ENCODE measurements around the gene ALKBH8. TPM values are rescaled to one million over a fixed set of nuclear protein-coding genes. Genes with fewer than 3 reads are reported as not detected.
"Not testable (repeated sequence)": the region's sequence is repeated elsewhere in the genome, so short reads cannot be mapped to it uniquely, and the experiment has no call there.

The ALKBH8 gene
- total RNA-seq, 1 donor from 2014 or later: 6.4 TPM

DNA sequence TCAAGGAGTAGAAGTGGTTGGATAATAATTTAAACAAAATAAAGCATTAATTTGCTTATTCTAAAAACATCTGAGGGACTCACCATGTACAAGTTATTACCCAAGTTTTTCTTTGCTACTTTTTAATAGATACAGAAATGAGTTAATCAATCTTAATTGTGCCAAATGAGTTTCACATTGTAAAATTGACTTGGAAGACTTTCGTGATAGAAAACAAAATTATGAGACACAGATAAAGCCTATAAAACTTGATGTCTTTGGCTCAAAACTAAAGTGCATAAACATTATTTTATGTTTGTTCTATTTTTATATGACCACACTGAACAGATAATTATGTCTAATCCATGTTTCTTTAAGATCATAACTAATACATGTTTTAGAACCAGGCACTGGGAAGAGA is 97.8 kb downstream of the ALKBH8 start:
- peaks cover 5% of the 10 kb centered on the region for H3K36me3 Mint-ChIP-seq (ENCODE audit: unreplicated experiment)
- no peaks in the 10 kb centered on the region for H3K27me3 Mint-ChIP-seq (ENCODE audit: unreplicated experiment)
- no peaks in the 10 kb centered on the region for H3K9me3 Mint-ChIP-seq (ENCODE audit: unreplicated experiment)
- no peak overlapping the region for H3K4me3 Mint-ChIP-seq (ENCODE audit: unreplicated experiment)
- no peak for DNase-seq
- no peak overlapping the region for H3K27ac Mint-ChIP-seq (ENCODE audit: unreplicated experiment)
- no peaks in the 10 kb centered on the region for H3K4me1 Mint-ChIP-seq (ENCODE audit: low read depth, unreplicated experiment)
- TF ChIP-seq, protein P1, sequence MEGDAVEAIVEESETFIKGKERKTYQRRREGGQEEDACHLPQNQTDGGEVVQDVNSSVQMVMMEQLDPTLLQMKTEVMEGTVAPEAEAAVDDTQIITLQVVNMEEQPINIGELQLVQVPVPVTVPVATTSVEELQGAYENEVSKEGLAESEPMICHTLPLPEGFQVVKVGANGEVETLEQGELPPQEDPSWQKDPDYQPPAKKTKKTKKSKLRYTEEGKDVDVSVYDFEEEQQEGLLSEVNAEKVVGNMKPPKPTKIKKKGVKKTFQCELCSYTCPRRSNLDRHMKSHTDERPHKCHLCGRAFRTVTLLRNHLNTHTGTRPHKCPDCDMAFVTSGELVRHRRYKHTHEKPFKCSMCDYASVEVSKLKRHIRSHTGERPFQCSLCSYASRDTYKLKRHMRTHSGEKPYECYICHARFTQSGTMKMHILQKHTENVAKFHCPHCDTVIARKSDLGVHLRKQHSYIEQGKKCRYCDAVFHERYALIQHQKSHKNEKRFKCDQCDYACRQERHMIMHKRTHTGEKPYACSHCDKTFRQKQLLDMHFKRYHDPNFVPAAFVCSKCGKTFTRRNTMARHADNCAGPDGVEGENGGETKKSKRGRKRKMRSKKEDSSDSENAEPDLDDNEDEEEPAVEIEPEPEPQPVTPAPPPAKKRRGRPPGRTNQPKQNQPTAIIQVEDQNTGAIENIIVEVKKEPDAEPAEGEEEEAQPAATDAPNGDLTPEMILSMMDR (IDR thresholded peaks at IDR 0.05; ENCODE audit: partially characterized antibody, unreplicated experiment): no peak

DNA sequence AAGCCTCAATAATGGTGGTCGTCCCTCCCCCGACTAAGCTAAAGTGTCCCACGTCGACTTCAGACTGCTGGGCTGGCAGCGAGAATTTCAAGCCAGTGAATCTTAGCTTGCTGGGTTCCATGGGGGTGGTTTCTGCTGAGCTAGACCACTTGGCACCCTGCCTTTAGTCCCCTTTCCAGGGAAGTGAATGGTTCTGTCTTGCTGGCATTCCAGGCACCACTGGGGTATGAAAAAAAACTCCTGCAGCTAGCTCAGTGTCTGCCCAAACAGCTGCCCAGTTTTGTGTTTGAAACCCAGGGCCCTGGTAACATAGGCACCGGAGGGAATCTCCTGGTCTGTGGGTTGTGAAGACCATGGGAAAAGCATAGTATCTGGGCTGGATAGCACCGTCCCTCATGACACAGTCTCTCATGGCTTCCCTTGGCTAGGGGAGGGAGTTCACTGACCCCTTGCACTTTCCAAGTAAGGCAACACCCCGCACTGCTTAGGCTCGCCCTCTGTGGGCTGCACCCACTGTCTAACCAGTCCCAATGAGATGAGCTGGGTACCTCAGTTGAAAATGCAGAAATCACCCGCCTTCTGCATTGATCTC is 99.2 kb downstream of the ALKBH8 start:
- not testable (repeated sequence) for H3K9me3 Mint-ChIP-seq (ENCODE audit: unreplicated experiment); H3K4me1 Mint-ChIP-seq (ENCODE audit: low read depth, unreplicated experiment)

DNA sequence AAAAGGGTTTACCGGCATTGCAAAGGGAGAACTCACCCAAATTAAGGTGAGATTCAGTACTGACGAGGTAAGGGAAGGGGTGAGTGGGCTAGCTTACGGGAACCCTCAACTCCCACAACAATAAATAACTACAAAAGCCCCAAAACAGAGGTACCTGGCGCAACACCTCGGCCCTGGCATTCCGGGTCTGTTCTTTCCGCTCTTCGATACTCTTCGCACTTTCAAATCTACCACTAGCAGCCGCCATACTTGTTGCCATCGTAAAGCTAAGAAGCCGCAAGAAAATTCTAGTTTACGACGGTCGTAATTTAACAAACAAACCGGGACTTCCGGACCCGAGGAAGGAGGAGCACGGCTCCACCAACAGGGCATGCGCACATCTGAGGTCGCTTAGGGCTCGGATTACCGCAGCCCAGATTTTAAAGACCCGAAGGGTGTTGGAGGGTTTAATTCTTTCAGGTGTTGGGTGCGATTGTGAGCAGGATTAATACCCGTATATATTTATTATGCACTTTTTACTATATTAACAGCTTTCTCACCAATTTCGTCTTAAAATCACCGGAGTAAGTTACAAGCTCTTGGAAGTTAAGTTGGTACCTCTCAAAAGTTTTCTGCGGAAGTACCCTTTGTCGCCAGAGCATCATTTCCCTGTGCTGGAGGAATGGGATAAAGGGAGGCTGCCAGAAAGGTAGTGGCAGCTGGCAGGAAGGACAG is 107.8 kb downstream of the ALKBH8 start, which contains the start of gene CWF19L2:
TSS of gene CWF19L2 (minus strand) at position 268 of the 714 bp plus-strand sequence. CDS start at position 259, 9 bp downstream.
- no peaks in the 10 kb centered on the region for H3K9me3 Mint-ChIP-seq (ENCODE audit: unreplicated experiment)

More for the DNA sequence above, 99.2 kb downstream of the ALKBH8 start:
- not testable (repeated sequence) for H3K36me3 Mint-ChIP-seq (ENCODE audit: unreplicated experiment); H3K27ac Mint-ChIP-seq (ENCODE audit: unreplicated experiment); H3K27me3 Mint-ChIP-seq (ENCODE audit: unreplicated experiment); H3K4me3 Mint-ChIP-seq (ENCODE audit: unreplicated experiment); DNase-seq

DNA sequence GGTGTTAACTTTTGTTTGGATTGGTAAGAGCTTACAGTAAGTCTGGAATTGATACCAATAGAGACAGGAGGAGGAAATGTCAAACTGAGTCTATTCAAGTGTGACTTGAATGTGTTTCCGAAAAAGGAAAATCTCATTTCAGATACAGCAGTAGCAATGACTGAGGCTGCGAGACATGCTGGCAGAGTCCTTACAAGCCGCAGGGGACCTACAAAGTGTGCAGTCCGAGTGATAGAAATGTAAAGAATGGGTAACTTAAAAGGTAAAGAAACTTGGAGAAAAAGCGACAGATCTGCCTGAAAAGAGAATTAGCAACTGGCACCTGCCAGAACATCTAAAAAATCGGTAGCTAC is 108.4 kb downstream of the ALKBH8 start:
- Mint-ChIP-seq H3K4me3 (ENCODE audit: unreplicated experiment) (peak overlapping the region; percentile 89), H3K27me3 (ENCODE audit: unreplicated experiment) (no peaks in the 10 kb centered on the region), H3K27ac (ENCODE audit: unreplicated experiment) (peak overlapping the region; percentile 28), H3K36me3 (ENCODE audit: unreplicated experiment) (no peaks in the 10 kb centered on the region), H3K4me1 (ENCODE audit: low read depth, unreplicated experiment) (no peaks in the 10 kb centered on the region), H3K9me3 (ENCODE audit: unreplicated experiment) (no peaks in the 10 kb centered on the region)
- no peak for DNase-seq
- TF ChIP-seq, protein P1 (IDR thresholded peaks at IDR 0.05; ENCODE audit: partially characterized antibody, unreplicated experiment): no peak

More for the DNA sequence above, 107.8 kb downstream of the ALKBH8 start, which contains the start of gene CWF19L2:
- Mint-ChIP-seq H3K27me3 (ENCODE audit: unreplicated experiment) (no peaks in the 10 kb centered on the region), H3K27ac (ENCODE audit: unreplicated experiment) (peak within 1 kb of the TSS; percentile 28), H3K4me3 (ENCODE audit: unreplicated experiment) (peak within 1 kb of the TSS; percentile 89), H3K4me1 (ENCODE audit: low read depth, unreplicated experiment) (no peaks in the 10 kb centered on the region), H3K36me3 (ENCODE audit: unreplicated experiment) (no peaks in the 10 kb centered on the region)
- TF ChIP-seq, protein P1 (IDR thresholded peaks at IDR 0.05; ENCODE audit: partially characterized antibody, unreplicated experiment): no peak
- peak; percentile 87 for DNase-seq

DNA sequence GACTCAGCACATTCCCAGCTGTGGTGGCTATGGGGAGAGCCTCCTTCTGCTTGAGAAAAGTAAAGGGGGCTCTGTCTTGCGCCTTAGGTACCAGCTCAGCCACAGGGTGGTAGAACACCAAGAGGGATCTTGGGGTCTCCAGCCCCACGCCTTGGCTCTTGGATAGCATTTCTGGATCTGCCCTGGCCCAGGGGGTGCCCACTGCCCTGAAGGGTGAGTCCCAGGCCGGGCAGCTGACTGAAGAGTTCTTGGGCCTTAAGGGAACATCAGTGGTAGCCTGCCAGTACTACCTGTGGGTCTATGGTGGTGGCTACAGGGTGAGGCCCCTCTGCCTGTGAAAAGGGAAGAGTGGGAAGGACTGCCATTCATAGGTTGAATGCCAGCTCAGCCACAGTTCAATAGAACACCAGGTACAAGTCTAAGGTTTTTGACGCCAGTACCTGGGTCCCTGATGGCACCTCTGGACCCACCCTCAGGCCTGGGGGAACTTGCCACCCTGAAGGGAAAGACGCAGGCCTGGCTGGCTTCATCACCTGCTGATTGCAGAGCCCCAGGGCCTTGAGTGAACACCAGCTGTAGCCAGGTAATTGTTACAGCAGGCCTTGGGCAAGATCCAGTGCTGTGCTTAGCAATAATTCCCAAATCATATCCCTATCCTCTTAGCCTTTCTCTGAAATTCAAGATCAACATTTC is 111.8 kb downstream of the ALKBH8 start:
- Mint-ChIP-seq H3K36me3 (ENCODE audit: unreplicated experiment) (no peaks in the 10 kb centered on the region), H3K27me3 (ENCODE audit: unreplicated experiment) (no peaks in the 10 kb centered on the region), H3K4me1 (ENCODE audit: low read depth, unreplicated experiment) (no peaks in the 10 kb centered on the region), H3K4me3 (ENCODE audit: unreplicated experiment) (no peak overlapping the region), H3K27ac (ENCODE audit: unreplicated experiment) (no peak overlapping the region), H3K9me3 (ENCODE audit: unreplicated experiment) (no peaks in the 10 kb centered on the region)
- DNase-seq: no peak
- TF ChIP-seq, protein P1 (IDR thresholded peaks at IDR 0.05; ENCODE audit: partially characterized antibody, unreplicated experiment): no peak

Other genes with a start within 250 kb of the ALKBH8 start
- 15.0 TPM for gene CWF19L2, start 107.9 kb downstream of the ALKBH8 start, total RNA-seq (ENCODE audit: unreplicated experiment)
- gene ELMOD1, start 25.4 kb upstream of the ALKBH8 start, total RNA-seq (ENCODE audit: unreplicated experiment): 0.81 TPM
- gene SLN, start 146.3 kb upstream of the ALKBH8 start, total RNA-seq (ENCODE audit: unreplicated experiment): not detected

All from glutamatergic neuron (in vitro differentiated cells).